Stomach (tissue), 9 donors: ENCODE measurements around the gene GNAT3. TPM values are rescaled to one million over a fixed set of nuclear protein-coding genes. Genes with fewer than 3 reads are reported as not detected.

Experiments
- DNase-seq, 2 donors: peaks; one replicate each; pipeline versions ENCODE4 v3.0.0 to v3.0.0-alpha.2; 2013 to 2019
- H3K27ac ChIP-seq, 5 donors: fragments of 200-600 bp in 4 of 5; sonication (generic) in 4 of 5; one replicate each; pipeline ENCODE4 v1.5.1; 2013 to 2019; ENCODE audit warnings: mild to moderate bottlenecking in 1 of 5, moderate library complexity in 1 of 5
- H3K27me3 ChIP-seq, 3 donors: fragments of 200-600 bp; sonication (generic); one replicate each; pipeline ENCODE4 v1.5.1; 2017 to 2019; ENCODE audit warnings: mixed run types in 1 of 3
- H3K36me3 ChIP-seq, 4 donors: fragments of 200-600 bp; sonication (generic); 1 replicate in 3 of 4; 2 replicates in 1 of 4; pipeline ENCODE4 v1.5.1; 2016 to 2019
- H3K4me1 ChIP-seq, 4 donors: fragments of 200-600 bp; sonication (generic); one replicate each; pipeline ENCODE4 v1.5.1; 2016 to 2019
- H3K4me3 ChIP-seq, 4 donors: fragments of 200-600 bp; sonication (generic) in 3 of 4; one replicate each; pipeline ENCODE4 v1.5.1; 2016 to 2019; ENCODE audit warnings: mild to moderate bottlenecking in 1 of 4
- H3K9me3 ChIP-seq, 4 donors: fragments of 200-600 bp; sonication (generic); one replicate each; pipeline ENCODE4 v1.5.1; 2016 to 2019
- EP300 ChIP-seq: sonication (generic); formaldehyde crosslinking; IDR thresholded peaks from one replicate; pipeline ENCODE4 v1.6.1; 2017; ENCODE audit warnings: antibody characterized with exemption
- POLR2A ChIP-seq, 4 donors: fragments of 450-650 bp; IDR thresholded peaks; one replicate each; pipeline ENCODE4 v1.6.1; 2016; ENCODE audit warnings: antibody characterized with exemption in 4 of 4, control low read depth in 2 of 4, mild to moderate bottlenecking in 1 of 4, moderate library complexity in 1 of 4
- POLR2AphosphoS5 ChIP-seq, 3 donors: sonication (generic); formaldehyde crosslinking; IDR thresholded peaks; one replicate each; pipeline ENCODE4 v1.6.1; 2016; ENCODE audit warnings: antibody characterized with exemption in 3 of 3
- WGBS, 5 donors: extraction: QIAGEN DNeasy Blood & Tissue Kit in 3 of 5; methylation state at CpG; one replicate each; pipeline versions ENCODE4 v1.1.5 to v1.1.7; 2013 to 2018; 5-methylcytosine and 5-hydroxymethylcytosine counted together
- intact Hi-C: fragments of 100-400 bp; cut with DNase I; formaldehyde crosslinking; loops from one replicate; pipeline ENCODE4 v1.15.1; 2023; ENCODE audit warnings: low total_unique reads
- polyA plus RNA-seq, 3 donors: library from polyadenylated mRNA; stranded (reverse); fragments of 200-250 nt; gene quantifications; one replicate each; pipeline ENCODE4 v1.2.3, GENCODE V29; 2013
- total RNA-seq, 5 donors: library from RNA; depleted of rRNA; stranded (reverse); fragments of >200 nt; gene quantifications; one replicate each; pipeline versions ENCODE4 v1.1.0 to v1.2.3, GENCODE V29; 2014 to 2016
- TF ChIP-seq, protein P1 (sequence below), 7 experiments: fragments of 450-650 bp in 4 of 7; fragments of 200-600 bp in 3 of 7; sonication (generic) in 3 of 7; IDR thresholded peaks; one replicate each; pipeline ENCODE4 v1.5.1; 2016 to 2019; ENCODE audit warnings: antibody characterized with exemption in 7 of 7, control low read depth in 2 of 7, mild to moderate bottlenecking in 1 of 7
- donor health status: healthy with polysubstance abuse.
- donor health status: Bipolar disorder and iron deficiency.
- donor health status: healthy.

The GNAT3 gene
- total and polyA plus RNA-seq, 8 donors, result not detected

DNA sequence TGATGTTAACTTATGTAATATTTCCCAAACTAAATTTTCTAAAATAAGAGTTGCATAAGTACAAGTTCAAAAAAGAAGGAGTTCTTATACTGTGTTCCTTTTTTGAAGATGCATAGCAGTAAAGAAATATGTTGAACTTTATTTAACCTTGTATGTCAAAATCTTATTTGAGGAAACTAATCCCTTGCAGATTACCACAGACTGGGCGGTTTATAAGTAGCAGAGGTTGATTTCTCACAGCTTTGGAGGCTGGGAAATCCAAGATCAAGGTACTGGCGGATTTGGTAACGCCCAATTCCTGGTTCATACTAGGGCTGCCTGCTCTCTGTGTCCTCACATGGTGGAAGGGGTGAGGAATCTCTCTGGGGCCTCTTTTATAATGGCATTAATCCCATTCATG, 68.5 kb downstream of the GNAT3 start:
- Histone ChIP-seq H3K27ac (no peak overlapping the region), H3K36me3 (no peaks in the 10 kb centered on the region), H3K9me3 (no peaks in the 10 kb centered on the region), H3K4me1 (peaks cover 0 to 31% (median 0%) of the 10 kb centered on the region in 4 donors), H3K4me3 (no peak overlapping the region), H3K27me3 (no peaks in the 10 kb centered on the region)
- TF ChIP-seq POLR2A (IDR thresholded peaks at IDR 0.05), result no peak
- no peak for TF ChIP-seq POLR2AphosphoS5 (IDR thresholded peaks at IDR 0.05)
- TF ChIP-seq, protein P1, sequence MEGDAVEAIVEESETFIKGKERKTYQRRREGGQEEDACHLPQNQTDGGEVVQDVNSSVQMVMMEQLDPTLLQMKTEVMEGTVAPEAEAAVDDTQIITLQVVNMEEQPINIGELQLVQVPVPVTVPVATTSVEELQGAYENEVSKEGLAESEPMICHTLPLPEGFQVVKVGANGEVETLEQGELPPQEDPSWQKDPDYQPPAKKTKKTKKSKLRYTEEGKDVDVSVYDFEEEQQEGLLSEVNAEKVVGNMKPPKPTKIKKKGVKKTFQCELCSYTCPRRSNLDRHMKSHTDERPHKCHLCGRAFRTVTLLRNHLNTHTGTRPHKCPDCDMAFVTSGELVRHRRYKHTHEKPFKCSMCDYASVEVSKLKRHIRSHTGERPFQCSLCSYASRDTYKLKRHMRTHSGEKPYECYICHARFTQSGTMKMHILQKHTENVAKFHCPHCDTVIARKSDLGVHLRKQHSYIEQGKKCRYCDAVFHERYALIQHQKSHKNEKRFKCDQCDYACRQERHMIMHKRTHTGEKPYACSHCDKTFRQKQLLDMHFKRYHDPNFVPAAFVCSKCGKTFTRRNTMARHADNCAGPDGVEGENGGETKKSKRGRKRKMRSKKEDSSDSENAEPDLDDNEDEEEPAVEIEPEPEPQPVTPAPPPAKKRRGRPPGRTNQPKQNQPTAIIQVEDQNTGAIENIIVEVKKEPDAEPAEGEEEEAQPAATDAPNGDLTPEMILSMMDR (IDR thresholded peaks at IDR 0.05), result no peak
- TF ChIP-seq EP300, result no peak
- no peak for DNase-seq
- 78 to 89% (median 82%) methylated on average over 3 of the region's 3 CpGs for WGBS, 5 donors
- intact Hi-C loops, result no loop called here

DNA sequence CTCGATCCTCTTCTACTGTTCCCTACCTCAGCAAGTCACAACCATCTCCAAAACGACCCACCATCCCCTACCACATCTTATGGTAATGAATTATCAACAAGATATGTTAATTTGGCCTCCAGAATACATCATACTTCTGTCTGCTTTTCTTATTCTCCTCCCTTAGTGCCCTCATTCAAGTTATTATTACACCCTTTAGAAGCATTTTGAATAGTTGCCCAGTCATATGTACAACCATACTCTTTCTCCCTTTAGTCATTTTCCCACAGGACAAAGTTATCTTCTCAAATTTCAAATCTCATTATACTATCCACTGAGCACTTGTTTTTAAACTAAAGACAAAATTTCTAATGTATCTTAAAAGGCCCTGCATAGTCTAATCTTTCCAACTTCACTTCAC, 71.0 kb downstream of the GNAT3 start:
- H3K4me3 ChIP-seq, result no peak overlapping the region
- peak in 1 of 2 donors; percentile 18 for DNase-seq
- intact Hi-C loops, result no loop called here
- no peak for TF ChIP-seq EP300
- no peak overlapping the region for H3K27ac ChIP-seq
- WGBS, 5 donors, result 50 to 66% (median 55%) methylated on average over 2 of the region's 2 CpGs
- peaks cover 0 to 25% (median 0%) of the 10 kb centered on the region in 4 donors for H3K4me1 ChIP-seq
- no peaks in the 10 kb centered on the region for H3K9me3 ChIP-seq
- no peaks in the 10 kb centered on the region for H3K27me3 ChIP-seq
- no peaks in the 10 kb centered on the region for H3K36me3 ChIP-seq

DNA sequence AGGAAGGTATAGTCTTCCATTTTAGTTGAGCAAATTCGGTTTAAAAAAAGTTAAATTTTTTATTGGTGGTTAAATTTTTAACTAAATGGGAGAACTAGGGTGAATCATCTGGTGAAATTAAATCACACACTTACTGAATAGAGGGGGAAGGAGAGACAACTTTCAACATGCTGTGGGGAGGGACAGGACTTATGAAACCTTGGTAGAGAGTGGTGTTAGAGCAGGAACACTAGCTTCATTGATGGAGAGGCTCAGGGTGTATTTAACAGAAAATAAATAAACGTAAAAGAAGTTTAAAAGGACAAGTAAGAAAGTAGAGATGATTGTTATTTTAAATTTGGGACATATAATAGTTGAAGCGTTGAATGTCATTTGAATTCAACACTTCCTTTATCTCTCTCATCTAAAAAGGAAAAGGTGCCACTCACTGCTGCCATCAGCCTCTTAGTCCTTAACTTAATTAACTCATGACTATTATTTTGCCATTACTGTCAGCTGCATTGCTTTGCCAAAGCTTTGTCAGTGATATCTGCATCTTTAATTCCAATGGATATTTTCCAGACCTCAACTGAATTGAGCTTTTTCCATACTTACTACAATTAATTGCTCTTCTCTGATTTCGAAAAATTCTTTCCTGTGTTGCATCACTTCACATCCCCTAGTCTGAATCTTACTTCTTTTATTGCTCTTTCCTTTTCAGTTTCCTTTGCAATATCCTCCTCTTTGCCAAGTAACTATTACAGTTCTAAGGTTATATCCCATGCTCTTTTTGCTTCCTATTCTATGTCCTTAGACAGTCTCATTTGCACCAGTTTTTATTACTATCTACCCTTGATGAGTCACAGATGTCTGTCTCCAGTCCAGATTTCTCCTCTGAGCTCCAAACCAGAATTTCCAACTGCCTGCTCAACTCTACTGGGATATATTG, 71.7 kb downstream of the GNAT3 start:
- WGBS, 5 donors, result 70 to 86% (median 75%) methylated on average over 4 of the region's 4 CpGs
- H3K4me3 ChIP-seq, result no peak overlapping the region
- no peaks in the 10 kb centered on the region for H3K27me3 ChIP-seq
- TF ChIP-seq POLR2A (IDR thresholded peaks at IDR 0.05), result no peak
- no peak for TF ChIP-seq EP300
- no peak for TF ChIP-seq POLR2AphosphoS5 (IDR thresholded peaks at IDR 0.05)
- TF ChIP-seq, protein P1 (IDR thresholded peaks at IDR 0.05), result no peak
- no peaks in the 10 kb centered on the region for H3K36me3 ChIP-seq
- H3K9me3 ChIP-seq, result no peaks in the 10 kb centered on the region
- DNase-seq, result peak in 1 of 2 donors; percentile 69
- H3K27ac ChIP-seq, result no peak overlapping the region
- intact Hi-C loops, result no loop called here
- peaks cover 0 to 25% (median 0%) of the 10 kb centered on the region in 4 donors for H3K4me1 ChIP-seq

DNA sequence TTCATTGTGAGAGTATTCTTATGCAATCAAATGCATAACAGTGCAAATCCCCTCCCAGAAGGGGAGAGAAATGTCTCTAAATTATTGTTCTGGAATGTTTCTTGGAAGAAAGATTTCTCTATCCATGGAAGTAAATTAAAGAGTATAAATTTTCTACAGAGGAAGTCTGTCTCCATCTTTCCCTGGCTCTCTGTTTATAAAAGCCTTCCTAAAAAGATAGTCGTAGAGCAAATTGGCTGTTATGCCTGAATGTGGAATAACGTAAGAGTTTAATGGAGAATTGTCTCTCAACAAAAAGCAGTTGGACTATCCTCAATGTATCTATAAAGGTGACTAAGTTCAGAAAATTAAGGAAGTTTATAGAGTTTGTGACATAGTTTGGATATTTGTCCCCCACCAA, 76.3 kb downstream of the GNAT3 start:
- Histone ChIP-seq H3K36me3 (no peaks in the 10 kb centered on the region), H3K4me3 (no peak overlapping the region), H3K27me3 (no peaks in the 10 kb centered on the region), H3K27ac (no peak overlapping the region), H3K4me1 (peaks cover 0 to 10% (median 0%) of the 10 kb centered on the region in 4 donors), H3K9me3 (no peaks in the 10 kb centered on the region)
- DNase-seq, result no peak
- intact Hi-C loops, result no loop called here
- WGBS, 5 donors, result 74 to 94% (median 86%) methylated on average over 2 of the region's 2 CpGs
- TF ChIP-seq POLR2AphosphoS5 (IDR thresholded peaks at IDR 0.05), result no peak
- TF ChIP-seq, protein P1 (IDR thresholded peaks at IDR 0.05), result no peak
- TF ChIP-seq POLR2A (IDR thresholded peaks at IDR 0.05), result no peak
- no peak for TF ChIP-seq EP300

DNA sequence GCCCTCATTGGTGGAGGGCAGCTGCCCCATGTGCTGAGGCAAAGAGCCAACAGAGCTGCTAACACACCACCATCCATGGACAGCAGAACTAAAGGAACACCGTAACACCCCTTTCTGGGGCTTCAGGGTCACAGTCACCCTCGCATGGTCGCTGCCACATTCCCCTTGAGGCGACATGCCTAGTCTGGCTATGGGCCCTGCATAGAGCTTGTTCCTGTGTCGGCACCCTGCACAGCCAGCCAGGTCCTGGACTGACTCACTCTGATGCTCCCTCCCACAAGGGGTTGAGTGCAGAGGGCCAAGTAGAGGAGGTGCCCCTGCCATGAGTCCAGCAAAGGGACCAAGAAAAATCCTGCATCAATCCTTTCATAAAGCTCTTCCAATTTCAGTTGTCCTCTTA, 77.8 kb downstream of the GNAT3 start:
- H3K27me3 ChIP-seq, result no peaks in the 10 kb centered on the region
- H3K9me3 ChIP-seq, result no peaks in the 10 kb centered on the region
- H3K4me3 ChIP-seq, result no peak overlapping the region
- no peak for DNase-seq
- no peaks in the 10 kb centered on the region for H3K4me1 ChIP-seq
- H3K27ac ChIP-seq, result no peak overlapping the region
- H3K36me3 ChIP-seq, result no peaks in the 10 kb centered on the region
- intact Hi-C loops, result loop anchor here (5.0 kb wide), 1 partner anchor 228 kb away; no protein-coding TSS in a partner anchor
- TF ChIP-seq POLR2A (IDR thresholded peaks at IDR 0.05), result no peak
- TF ChIP-seq EP300, result no peak
- TF ChIP-seq, protein P1 (IDR thresholded peaks at IDR 0.05), result no peak
- TF ChIP-seq POLR2AphosphoS5 (IDR thresholded peaks at IDR 0.05), result no peak
- WGBS, 5 donors, result 83 to 98% (median 88%) methylated on average over 1 to 5 of the region's 5 CpGs
